ENCODE results near the gene WNT2.

- TF ChIP-seq CTCF (IDR thresholded peaks at IDR 0.05) (no peak), POLR2A (IDR thresholded peaks at IDR 0.05) (no peak)
These were observed 3.7 kb downstream of the WNT2 start for GRCh38 chr7:117319181-117319580.
